Measurements from ENCODE around the gene DRG2. TPM values are rescaled to one million over a fixed set of nuclear protein-coding genes. Genes with fewer than 3 reads are reported as not detected.
A peak's percentile ranks its signal among the peaks of the same experiment; 100 is the strongest.

Gene DRG2
- total and polyA plus RNA-seq, 2 of the 13 experiments (the other 11 are each of a cell fraction or from before 2014, with no cell fraction given) = 20.1 to 26.6 TPM

DNA sequence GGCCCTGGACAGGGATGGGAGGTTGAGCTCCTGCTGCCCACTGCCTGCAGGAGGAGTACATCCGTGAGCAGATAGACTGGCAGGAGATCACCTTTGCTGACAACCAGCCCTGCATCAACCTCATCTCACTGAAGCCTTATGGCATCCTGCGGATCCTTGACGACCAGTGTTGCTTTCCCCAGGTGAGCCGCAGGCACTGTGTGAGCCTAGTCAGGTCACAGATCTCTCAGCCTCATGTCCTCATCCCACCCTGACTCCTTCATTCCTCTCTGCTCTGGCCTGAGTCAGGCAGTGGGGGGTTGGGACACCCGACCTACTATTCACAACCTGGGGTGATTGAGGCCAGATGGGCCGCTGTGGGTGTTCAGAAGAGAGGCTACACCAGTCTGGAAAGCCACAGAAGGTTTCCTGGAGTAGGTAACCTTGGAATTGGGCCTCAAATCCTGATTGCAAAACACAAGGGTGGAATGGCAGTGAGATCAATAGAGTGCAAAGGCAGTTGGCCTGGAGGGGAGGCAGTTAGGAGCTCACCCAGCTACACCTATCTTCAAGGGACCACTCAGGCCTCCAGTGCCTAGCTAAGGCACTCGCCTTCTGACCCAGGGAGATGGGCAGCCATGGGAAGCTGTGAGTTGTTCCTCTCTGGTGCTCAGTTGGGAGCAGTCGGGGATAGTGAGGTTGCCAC, 50.5 kb downstream of the DRG2 start (continued):
- TF ChIP-seq, protein P1, sequence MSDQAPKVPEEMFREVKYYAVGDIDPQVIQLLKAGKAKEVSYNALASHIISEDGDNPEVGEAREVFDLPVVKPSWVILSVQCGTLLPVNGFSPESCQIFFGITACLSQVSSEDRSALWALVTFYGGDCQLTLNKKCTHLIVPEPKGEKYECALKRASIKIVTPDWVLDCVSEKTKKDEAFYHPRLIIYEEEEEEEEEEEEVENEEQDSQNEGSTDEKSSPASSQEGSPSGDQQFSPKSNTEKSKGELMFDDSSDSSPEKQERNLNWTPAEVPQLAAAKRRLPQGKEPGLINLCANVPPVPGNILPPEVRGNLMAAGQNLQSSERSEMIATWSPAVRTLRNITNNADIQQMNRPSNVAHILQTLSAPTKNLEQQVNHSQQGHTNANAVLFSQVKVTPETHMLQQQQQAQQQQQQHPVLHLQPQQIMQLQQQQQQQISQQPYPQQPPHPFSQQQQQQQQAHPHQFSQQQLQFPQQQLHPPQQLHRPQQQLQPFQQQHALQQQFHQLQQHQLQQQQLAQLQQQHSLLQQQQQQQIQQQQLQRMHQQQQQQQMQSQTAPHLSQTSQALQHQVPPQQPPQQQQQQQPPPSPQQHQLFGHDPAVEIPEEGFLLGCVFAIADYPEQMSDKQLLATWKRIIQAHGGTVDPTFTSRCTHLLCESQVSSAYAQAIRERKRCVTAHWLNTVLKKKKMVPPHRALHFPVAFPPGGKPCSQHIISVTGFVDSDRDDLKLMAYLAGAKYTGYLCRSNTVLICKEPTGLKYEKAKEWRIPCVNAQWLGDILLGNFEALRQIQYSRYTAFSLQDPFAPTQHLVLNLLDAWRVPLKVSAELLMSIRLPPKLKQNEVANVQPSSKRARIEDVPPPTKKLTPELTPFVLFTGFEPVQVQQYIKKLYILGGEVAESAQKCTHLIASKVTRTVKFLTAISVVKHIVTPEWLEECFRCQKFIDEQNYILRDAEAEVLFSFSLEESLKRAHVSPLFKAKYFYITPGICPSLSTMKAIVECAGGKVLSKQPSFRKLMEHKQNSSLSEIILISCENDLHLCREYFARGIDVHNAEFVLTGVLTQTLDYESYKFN (CRISPR knock-in tag; conservative IDR thresholded peaks at IDR 0.05) = peak; percentile 88
- TF ChIP-seq PHF21A (CRISPR knock-in tag; IDR thresholded peaks at IDR 0.05) = peak; percentile 59; the same call in 1 of the 2 replicates
- TF ChIP-seq, protein P2, sequence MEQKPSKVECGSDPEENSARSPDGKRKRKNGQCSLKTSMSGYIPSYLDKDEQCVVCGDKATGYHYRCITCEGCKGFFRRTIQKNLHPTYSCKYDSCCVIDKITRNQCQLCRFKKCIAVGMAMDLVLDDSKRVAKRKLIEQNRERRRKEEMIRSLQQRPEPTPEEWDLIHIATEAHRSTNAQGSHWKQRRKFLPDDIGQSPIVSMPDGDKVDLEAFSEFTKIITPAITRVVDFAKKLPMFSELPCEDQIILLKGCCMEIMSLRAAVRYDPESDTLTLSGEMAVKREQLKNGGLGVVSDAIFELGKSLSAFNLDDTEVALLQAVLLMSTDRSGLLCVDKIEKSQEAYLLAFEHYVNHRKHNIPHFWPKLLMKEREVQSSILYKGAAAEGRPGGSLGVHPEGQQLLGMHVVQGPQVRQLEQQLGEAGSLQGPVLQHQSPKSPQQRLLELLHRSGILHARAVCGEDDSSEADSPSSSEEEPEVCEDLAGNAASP (CRISPR knock-in tag; IDR thresholded peaks at IDR 0.05; ENCODE audit: borderline replicate concordance) = peak; percentile 34; the same call in 1 of the 2 replicates
- no peak for TF ChIP-seq ZNF160 (CRISPR knock-in tag; IDR thresholded peaks at IDR 0.05)
- TF ChIP-seq HDAC2 (CRISPR knock-in tag; IDR thresholded peaks at IDR 0.05) = peak; percentile 81; the same call in 1 of the 2 replicates
- TF ChIP-seq, protein P3, sequence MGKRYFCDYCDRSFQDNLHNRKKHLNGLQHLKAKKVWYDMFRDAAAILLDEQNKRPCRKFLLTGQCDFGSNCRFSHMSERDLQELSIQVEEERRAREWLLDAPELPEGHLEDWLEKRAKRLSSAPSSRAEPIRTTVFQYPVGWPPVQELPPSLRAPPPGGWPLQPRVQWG (CRISPR knock-in tag; IDR thresholded peaks at IDR 0.05; ENCODE audit: borderline replicate concordance, low read depth) = no peak
- TF ChIP-seq EED (CRISPR knock-in tag; IDR thresholded peaks at IDR 0.05) = peak; percentile 79; the same call in 1 of the 2 replicates
- TF ChIP-seq ZNF121 (CRISPR knock-in tag; IDR thresholded peaks at IDR 0.05) = no peak
- TF ChIP-seq RARA (CRISPR knock-in tag; IDR thresholded peaks at IDR 0.05) = peak; percentile 47
- peak; percentile 71 for TF ChIP-seq ZFX (CRISPR knock-in tag; IDR thresholded peaks at IDR 0.05; ENCODE audit: low read depth)
- TF ChIP-seq, protein P4, sequence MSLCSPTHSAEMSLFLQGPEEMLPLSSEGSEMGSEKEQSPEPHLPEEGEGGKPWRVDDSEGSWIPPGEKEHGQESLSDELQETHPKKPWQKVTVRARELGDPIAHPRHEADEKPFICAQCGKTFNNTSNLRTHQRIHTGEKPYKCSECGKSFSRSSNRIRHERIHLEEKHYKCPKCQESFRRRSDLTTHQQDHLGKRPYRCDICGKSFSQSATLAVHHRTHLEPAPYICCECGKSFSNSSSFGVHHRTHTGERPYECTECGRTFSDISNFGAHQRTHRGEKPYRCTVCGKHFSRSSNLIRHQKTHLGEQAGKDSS (CRISPR knock-in tag; IDR thresholded peaks at IDR 0.05; ENCODE audit: borderline replicate concordance, low read depth) = no peak
- TF ChIP-seq HNF4G (IDR thresholded peaks at IDR 0.05; ENCODE audit: borderline replicate concordance, low read depth, low read length) = peak; percentile 87
- TF ChIP-seq HNF4G (CRISPR knock-in tag; IDR thresholded peaks at IDR 0.05; ENCODE audit: borderline replicate concordance, low read depth) = peak; percentile 74; the same call in 1 of the 2 replicates
- TF ChIP-seq, protein P5, sequence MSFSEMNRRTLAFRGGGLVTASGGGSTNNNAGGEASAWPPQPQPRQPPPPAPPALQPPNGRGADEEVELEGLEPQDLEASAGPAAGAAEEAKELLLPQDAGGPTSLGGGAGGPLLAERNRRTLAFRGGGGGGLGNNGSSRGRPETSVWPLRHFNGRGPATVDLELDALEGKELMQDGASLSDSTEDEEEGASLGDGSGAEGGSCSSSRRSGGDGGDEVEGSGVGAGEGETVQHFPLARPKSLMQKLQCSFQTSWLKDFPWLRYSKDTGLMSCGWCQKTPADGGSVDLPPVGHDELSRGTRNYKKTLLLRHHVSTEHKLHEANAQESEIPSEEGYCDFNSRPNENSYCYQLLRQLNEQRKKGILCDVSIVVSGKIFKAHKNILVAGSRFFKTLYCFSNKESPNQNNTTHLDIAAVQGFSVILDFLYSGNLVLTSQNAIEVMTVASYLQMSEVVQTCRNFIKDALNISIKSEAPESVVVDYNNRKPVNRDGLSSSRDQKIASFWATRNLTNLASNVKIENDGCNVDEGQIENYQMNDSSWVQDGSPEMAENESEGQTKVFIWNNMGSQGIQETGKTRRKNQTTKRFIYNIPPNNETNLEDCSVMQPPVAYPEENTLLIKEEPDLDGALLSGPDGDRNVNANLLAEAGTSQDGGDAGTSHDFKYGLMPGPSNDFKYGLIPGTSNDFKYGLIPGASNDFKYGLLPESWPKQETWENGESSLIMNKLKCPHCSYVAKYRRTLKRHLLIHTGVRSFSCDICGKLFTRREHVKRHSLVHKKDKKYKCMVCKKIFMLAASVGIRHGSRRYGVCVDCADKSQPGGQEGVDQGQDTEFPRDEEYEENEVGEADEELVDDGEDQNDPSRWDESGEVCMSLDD (CRISPR knock-in tag; IDR thresholded peaks at IDR 0.05; ENCODE audit: borderline replicate concordance) = 0 out of 2 replicates have a peak, but pooled peaks have one; percentile 28
- TF ChIP-seq, protein P6, sequence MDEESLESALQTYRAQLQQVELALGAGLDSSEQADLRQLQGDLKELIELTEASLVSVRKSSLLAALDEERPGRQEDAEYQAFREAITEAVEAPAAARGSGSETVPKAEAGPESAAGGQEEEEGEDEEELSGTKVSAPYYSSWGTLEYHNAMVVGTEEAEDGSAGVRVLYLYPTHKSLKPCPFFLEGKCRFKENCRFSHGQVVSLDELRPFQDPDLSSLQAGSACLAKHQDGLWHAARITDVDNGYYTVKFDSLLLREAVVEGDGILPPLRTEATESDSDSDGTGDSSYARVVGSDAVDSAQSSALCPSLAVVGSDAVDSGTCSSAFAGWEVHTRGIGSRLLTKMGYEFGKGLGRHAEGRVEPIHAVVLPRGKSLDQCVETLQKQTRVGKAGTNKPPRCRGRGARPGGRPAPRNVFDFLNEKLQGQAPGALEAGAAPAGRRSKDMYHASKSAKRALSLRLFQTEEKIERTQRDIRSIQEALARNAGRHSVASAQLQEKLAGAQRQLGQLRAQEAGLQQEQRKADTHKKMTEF (CRISPR knock-in tag; IDR thresholded peaks at IDR 0.05) = peak; percentile 51

Measured in HepG2 (cell line).